Thoracic aorta (tissue), 2 donors: ENCODE measurements around the gene NRG2. TPM values are rescaled to one million over a fixed set of nuclear protein-coding genes. Genes with fewer than 3 reads are reported as not detected.

ENCODE experiments used
- ATAC-seq: fragments of 150-250 bp; one replicate; pipeline ENCODE4 v1.8.0; 2017; ENCODE audit warnings: low read depth; ENCODE audit not compliant: insufficient number of reproducible peaks, low FRiP score
- DNase-seq: peaks from one replicate; pipeline ENCODE4 v3.0.0-alpha.2; 2020; ENCODE audit warnings: low spot score
- H3K27ac ChIP-seq, 2 donors: fragments of 200-600 bp; sonication (generic); 1 replicate in 1 of 2; 2 replicates in 1 of 2; pipeline ENCODE4 v1.5.1; 2016; ENCODE audit warnings: mild to moderate bottlenecking in 2 of 2, moderate library complexity in 2 of 2
- H3K27me3 ChIP-seq: fragments of 200-600 bp; sonication (generic); replicated peaks from 2 replicates; pipeline ENCODE4 v1.6.0; 2016; ENCODE audit warnings: mild to moderate bottlenecking; ENCODE audit not compliant: insufficient read depth
- H3K36me3 ChIP-seq: fragments of 200-600 bp; sonication (generic); one replicate; pipeline ENCODE4 v1.5.1; 2016
- H3K4me1 ChIP-seq, 2 donors: fragments of 200-600 bp; sonication (generic); 1 replicate in 1 of 2; 2 replicates in 1 of 2; pipeline versions ENCODE4 v1.5.1 to v1.6.0; 2016; ENCODE audit warnings: low read depth in 2 of 2, mild to moderate bottlenecking in 1 of 2; ENCODE audit not compliant: control insufficient read depth in 1 of 2
- H3K4me3 ChIP-seq: fragments of 200-600 bp; sonication (generic); 2 replicates; pipeline ENCODE4 v1.5.1; 2016; ENCODE audit warnings: mild to moderate bottlenecking
- H3K9me3 ChIP-seq: fragments of 200-600 bp; sonication (generic); 2 replicates; pipeline ENCODE4 v1.5.1; 2016
- total RNA-seq, 2 donors: library from RNA; depleted of rRNA; stranded (reverse); fragments of >200 nt; gene quantifications; one replicate each; pipeline versions ENCODE4 v1.1.0 to v1.2.3, GENCODE V29; 2016
- TF ChIP-seq, protein P1 (sequence below): fragments of 200-600 bp; sonication (generic); IDR thresholded peaks from one replicate; pipeline ENCODE4 v1.5.1; 2019; ENCODE audit warnings: antibody characterized with exemption

Gene NRG2
- total RNA-seq, 2 donors from 2014 or later: 2.3 to 6.9 TPM

DNA sequence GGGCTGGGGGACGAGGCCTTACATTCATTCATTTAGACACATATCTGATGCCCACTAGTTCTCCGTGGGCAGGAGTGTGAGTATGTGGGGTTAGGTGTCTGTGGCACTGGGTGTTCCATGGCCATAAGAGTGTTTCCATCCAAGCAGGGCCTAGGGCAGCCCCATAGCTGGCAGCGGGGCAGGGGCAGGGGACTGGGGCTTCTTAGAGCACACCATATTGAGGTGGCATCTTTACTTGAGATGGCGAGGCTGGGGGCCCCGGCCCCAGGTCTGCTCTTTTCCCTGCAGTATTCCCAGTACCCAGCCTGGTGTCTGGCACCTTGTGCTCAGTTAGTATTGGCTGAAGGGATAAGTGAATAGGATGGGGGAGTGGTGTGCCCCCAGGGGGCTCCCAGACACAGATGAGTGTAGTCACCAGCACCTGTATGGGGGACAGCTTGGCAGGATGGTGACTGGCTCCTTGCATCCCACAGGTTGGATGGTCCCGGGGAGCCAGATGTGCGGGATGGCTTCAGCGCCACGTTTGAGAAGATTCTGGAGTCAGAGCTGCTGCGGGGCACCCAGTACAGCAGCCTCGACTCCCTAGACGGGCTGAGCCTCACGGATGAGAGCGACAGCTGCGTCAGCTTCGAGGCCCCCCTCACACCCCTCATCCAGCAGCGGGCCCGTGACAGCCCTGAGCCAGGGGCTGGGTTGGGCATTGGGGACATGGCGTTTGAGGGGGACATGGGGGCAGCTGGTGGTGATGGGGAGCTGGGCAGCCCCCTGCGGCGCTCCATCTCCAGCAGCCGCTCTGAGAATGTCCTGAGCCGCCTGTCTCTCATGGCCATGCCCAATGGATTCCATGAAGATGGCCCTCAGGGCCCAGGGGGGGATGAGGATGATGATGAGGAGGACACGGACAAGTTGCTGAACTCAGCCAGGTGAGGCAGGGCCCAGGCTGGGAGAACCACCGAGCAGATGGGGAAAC is 230.0 kb downstream of the NRG2 start:
- no peaks in the 10 kb centered on the region for H3K4me1 ChIP-seq
- no peak overlapping the region for H3K4me3 ChIP-seq
- no peak for DNase-seq
- no peak overlapping the region for H3K27ac ChIP-seq
- no peaks in the 10 kb centered on the region for H3K36me3 ChIP-seq
- no peaks in the 10 kb centered on the region for H3K9me3 ChIP-seq
- TF ChIP-seq, protein P1, sequence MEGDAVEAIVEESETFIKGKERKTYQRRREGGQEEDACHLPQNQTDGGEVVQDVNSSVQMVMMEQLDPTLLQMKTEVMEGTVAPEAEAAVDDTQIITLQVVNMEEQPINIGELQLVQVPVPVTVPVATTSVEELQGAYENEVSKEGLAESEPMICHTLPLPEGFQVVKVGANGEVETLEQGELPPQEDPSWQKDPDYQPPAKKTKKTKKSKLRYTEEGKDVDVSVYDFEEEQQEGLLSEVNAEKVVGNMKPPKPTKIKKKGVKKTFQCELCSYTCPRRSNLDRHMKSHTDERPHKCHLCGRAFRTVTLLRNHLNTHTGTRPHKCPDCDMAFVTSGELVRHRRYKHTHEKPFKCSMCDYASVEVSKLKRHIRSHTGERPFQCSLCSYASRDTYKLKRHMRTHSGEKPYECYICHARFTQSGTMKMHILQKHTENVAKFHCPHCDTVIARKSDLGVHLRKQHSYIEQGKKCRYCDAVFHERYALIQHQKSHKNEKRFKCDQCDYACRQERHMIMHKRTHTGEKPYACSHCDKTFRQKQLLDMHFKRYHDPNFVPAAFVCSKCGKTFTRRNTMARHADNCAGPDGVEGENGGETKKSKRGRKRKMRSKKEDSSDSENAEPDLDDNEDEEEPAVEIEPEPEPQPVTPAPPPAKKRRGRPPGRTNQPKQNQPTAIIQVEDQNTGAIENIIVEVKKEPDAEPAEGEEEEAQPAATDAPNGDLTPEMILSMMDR: no peak
- no peak for ATAC-seq
- H3K27me3 ChIP-seq: no peaks in the 10 kb centered on the region

DNA sequence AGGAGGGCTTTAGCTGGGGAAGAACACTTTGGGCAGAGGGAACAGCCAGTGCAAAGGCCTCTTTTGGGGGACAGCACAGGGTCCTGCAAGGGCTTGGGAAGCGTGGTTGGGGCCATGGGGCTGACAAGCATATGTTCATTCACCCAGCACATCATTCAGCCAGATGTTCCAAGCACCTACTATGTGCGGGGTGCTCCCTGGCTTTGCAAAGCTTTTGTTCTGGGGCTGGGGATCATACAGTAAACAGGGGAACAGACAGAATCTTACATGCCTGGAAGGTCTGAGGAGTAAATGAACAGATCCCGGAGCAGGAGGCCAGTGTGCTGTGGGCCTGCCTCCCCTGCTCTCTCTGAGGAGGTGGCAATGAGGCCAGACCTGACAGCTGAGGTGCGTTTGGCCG is 230.8 kb downstream of the NRG2 start:
- ATAC-seq (no peak), DNase-seq (no peak)
- TF ChIP-seq, protein P1: no peak
- Histone ChIP-seq H3K27ac (no peak overlapping the region), H3K4me3 (no peak overlapping the region), H3K27me3 (no peaks in the 10 kb centered on the region), H3K4me1 (no peaks in the 10 kb centered on the region), H3K9me3 (no peaks in the 10 kb centered on the region), H3K36me3 (no peaks in the 10 kb centered on the region)

DNA sequence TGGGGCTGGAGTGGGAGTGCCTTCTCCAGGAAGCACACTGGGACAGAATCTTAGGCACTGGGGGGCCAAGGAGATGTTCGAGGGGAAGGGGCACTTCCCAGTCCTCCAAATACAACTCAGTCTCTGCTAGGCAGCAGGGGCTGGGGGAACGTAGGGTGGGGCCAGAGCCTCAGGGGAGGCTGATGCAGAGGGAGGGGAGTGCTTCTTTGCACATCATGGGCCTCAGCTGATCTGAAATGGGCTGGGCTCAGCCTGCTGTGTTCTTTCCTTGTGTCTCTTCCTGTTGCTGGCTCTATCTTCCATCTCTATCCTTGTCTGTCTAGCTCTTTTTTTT is 231.9 kb downstream of the NRG2 start:
- TF ChIP-seq, protein P1: no peak
- no peak overlapping the region for H3K27ac ChIP-seq
- no peaks in the 10 kb centered on the region for H3K36me3 ChIP-seq
- DNase-seq: no peak
- H3K27me3 ChIP-seq: no peaks in the 10 kb centered on the region
- no peak overlapping the region for H3K4me3 ChIP-seq
- no peaks in the 10 kb centered on the region for H3K9me3 ChIP-seq
- no peak for ATAC-seq
- H3K4me1 ChIP-seq: no peaks in the 10 kb centered on the region

DNA sequence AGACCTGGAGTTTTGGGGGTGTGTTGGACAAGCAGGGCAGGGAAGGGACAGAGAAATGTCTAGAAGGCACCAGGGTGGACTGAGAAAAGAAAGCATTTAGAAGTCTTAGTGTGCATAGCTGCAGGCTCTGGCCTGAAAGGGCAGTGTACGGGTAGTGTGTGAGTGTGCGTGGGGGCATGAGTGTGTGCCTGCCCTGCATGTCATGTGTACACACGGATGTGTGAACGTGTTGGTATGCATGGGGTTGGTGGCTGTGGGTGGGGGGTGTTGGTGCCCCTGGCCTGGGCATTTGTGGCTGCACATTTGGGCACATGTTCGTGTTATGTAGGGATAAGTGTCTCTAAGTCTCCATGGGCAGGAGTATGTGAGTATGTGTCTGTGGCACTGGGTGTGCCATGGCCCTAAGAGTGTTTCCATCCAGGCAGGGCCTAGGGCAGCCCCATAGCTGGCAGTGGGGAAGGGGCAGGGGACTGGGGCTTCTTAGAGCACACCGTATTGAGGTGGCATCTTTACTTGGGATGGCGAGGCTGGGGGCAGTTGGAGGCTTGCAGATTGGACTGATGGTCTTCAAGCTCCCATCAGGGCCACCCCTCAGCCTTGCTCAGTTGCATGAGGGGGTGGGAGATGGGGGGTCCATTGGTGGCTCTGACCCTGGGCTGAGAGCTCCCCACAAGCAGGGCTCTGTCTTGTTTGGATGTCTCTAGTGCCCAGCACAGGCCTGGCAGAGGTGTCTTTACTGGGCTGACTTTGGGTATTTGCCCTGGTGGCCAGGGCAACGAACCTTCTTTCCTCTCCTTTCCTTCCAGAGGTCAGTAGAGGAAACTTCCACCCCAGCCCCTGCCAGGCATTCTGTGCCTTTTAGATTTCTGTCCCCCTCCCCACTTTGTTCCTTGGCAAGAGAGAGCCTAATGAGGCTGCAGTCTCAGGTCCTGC is 232.5 kb downstream of the NRG2 start:
- no peak for ATAC-seq
- TF ChIP-seq, protein P1: no peak
- Histone ChIP-seq H3K27me3 (no peaks in the 10 kb centered on the region), H3K9me3 (no peaks in the 10 kb centered on the region), H3K36me3 (no peaks in the 10 kb centered on the region), H3K4me3 (no peak overlapping the region), H3K4me1 (no peaks in the 10 kb centered on the region), H3K27ac (no peak overlapping the region)
- DNase-seq: no peak

DNA sequence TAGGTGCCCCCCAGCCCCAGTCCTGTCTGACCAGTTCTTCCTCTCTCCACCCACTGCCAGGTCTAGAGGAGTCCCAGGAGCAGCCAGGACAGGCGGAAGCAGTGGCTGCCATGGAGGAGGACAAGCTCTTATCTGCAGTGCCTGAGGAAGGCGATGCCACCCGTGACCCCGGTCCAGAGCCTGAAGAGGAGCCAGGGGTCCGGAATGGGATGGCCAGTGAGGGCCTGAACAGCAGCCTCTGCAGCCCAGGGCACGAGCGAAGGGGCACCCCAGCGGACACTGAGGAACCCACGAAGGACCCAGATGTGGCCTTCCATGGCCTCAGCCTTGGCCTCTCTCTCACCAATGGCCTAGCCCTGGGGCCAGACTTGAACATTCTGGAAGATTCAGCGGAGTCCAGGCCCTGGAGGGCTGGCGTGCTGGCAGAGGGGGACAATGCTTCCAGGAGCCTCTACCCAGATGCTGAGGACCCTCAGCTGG is 233.7 kb downstream of the NRG2 start:
- Histone ChIP-seq H3K27ac (no peak overlapping the region), H3K27me3 (no peaks in the 10 kb centered on the region), H3K9me3 (no peaks in the 10 kb centered on the region), H3K36me3 (no peaks in the 10 kb centered on the region), H3K4me3 (no peak overlapping the region), H3K4me1 (no peaks in the 10 kb centered on the region)
- TF ChIP-seq, protein P1: no peak
- DNase-seq: no peak
- no peak for ATAC-seq
